Activated CD4-positive, alpha-beta T cell treated with anti-CD3 and anti-CD28 coated beads, Interleukin-2, amount 50 U/mL, for 16 hours (primary cell): ENCODE results near the gene TTLL5.
A peak's percentile ranks its signal among the peaks of the same experiment; 100 is the strongest.
"Not testable (repeated sequence)": the region's sequence is repeated elsewhere in the genome, so short reads cannot be mapped to it uniquely, and the experiment has no call there.

Source experiments
- DNase-seq: peaks from one replicate; pipeline ENCODE4 v3.0.0-alpha.2; 2020

TTLL5 gene

GRCh38 chr14:75877884-75878283 lies 216.8 kb downstream of the TTLL5 start:
- no peak for DNase-seq

GRCh38 chr14:75879031-75879430 lies 218.0 kb downstream of the TTLL5 start:
- DNase-seq, result peak; percentile 78

- no peak for DNase-seq
These were observed 219.5 kb downstream of the TTLL5 start for GRCh38 chr14:75880512-75880911.

- DNase-seq, result peak; percentile 34
These were observed 220.9 kb downstream of the TTLL5 start for GRCh38 chr14:75881994-75882393.

- no peak for DNase-seq
These were observed 223.2 kb downstream of the TTLL5 start for GRCh38 chr14:75884198-75884611.

- DNase-seq, result no peak
These were observed 224.8 kb downstream of the TTLL5 start for GRCh38 chr14:75885829-75886228.

- no peak for DNase-seq
These were observed 225.7 kb downstream of the TTLL5 start for GRCh38 chr14:75886636-75887348.

GRCh38 chr14:75888945-75889344 lies 227.9 kb downstream of the TTLL5 start:
- no peak for DNase-seq

- no peak for DNase-seq
These were observed 235.3 kb downstream of the TTLL5 start for GRCh38 chr14:75896341-75896740.

GRCh38 chr14:75904311-75904710 lies 243.3 kb downstream of the TTLL5 start:
- no peak for DNase-seq

- no peak for DNase-seq
These were observed 244.3 kb downstream of the TTLL5 start for GRCh38 chr14:75905147-75905904.

- no peak for DNase-seq
These were observed 245.2 kb downstream of the TTLL5 start for GRCh38 chr14:75906228-75906627.

GRCh38 chr14:75906680-75907280 lies 245.7 kb downstream of the TTLL5 start:
- peak; percentile 60 for DNase-seq

GRCh38 chr14:75907756-75908359 lies 246.8 kb downstream of the TTLL5 start:
- DNase-seq, result no peak

GRCh38 chr14:75909630-75910029 lies 248.6 kb downstream of the TTLL5 start:
- DNase-seq, result no peak

GRCh38 chr14:75910048-75910447 lies 249.0 kb downstream of the TTLL5 start:
- DNase-seq, result no peak

GRCh38 chr14:75911883-75912282 lies 250.8 kb downstream of the TTLL5 start:
- DNase-seq, result no peak

GRCh38 chr14:75913183-75913582 lies 252.1 kb downstream of the TTLL5 start:
- no peak for DNase-seq

- DNase-seq, result no peak
These were observed 254.0 kb downstream of the TTLL5 start for GRCh38 chr14:75915045-75915444.

- DNase-seq, result no peak
These were observed 256.4 kb downstream of the TTLL5 start for GRCh38 chr14:75917322-75917945.

- no peak for DNase-seq
These were observed 256.9 kb downstream of the TTLL5 start for GRCh38 chr14:75917946-75918335.

GRCh38 chr14:75920421-75920820 lies 259.4 kb downstream of the TTLL5 start:
- DNase-seq, result not testable (repeated sequence)
